Breast epithelium (tissue), 4 donors: ENCODE measurements around the gene GJD3. TPM values are rescaled to one million over a fixed set of nuclear protein-coding genes. Genes with fewer than 3 reads are reported as not detected.
"Not testable (repeated sequence)": the region's sequence is repeated elsewhere in the genome, so short reads cannot be mapped to it uniquely, and the experiment has no call there.

Experiments
- DNase-seq, 2 donors: peaks; one replicate each; pipeline ENCODE4 v3.0.0-alpha.2; 2019; ENCODE audit warnings: low spot score in 2 of 2
- H3K27ac ChIP-seq, 2 donors: fragments of 200-600 bp; sonication (generic) in 1 of 2; one replicate each; pipeline ENCODE4 v1.5.1; 2016 to 2019; ENCODE audit warnings: mild to moderate bottlenecking in 1 of 2
- H3K27me3 ChIP-seq, 2 donors: fragments of 200-600 bp; sonication (generic) in 1 of 2; one replicate each; pipeline versions ENCODE4 v1.5.1 to v1.6.0; 2017 to 2019; ENCODE audit warnings: control low read depth in 1 of 2, mild to moderate bottlenecking in 1 of 2
- H3K36me3 ChIP-seq: fragments of 200-600 bp; one replicate; pipeline ENCODE4 v1.5.1; 2019
- H3K4me1 ChIP-seq, 2 donors: fragments of 200-600 bp; sonication (generic); one replicate each; pipeline ENCODE4 v1.5.1; 2016 to 2019; ENCODE audit warnings: control low read depth in 1 of 2
- H3K4me3 ChIP-seq, 3 donors: fragments of 200-600 bp; sonication (generic); 1 replicate in 2 of 3; 2 replicates in 1 of 3; pipeline ENCODE4 v1.5.1; 2016 to 2019; ENCODE audit warnings: mild to moderate bottlenecking in 3 of 3, moderate library complexity in 2 of 3
- H3K9me3 ChIP-seq, 2 donors: fragments of 200-600 bp; sonication (generic) in 1 of 2; one replicate each; pipeline ENCODE4 v1.5.1; 2016 to 2019; ENCODE audit warnings: control low read depth in 1 of 2
- POLR2A ChIP-seq: fragments of 450-650 bp; IDR thresholded peaks from one replicate; pipeline ENCODE4 v1.6.1; 2016; ENCODE audit warnings: antibody characterized with exemption, mild to moderate bottlenecking, moderate library complexity
- POLR2AphosphoS5 ChIP-seq, 3 donors: sonication (generic); formaldehyde crosslinking; IDR thresholded peaks; one replicate each; pipeline ENCODE4 v1.6.1; 2017; ENCODE audit warnings: antibody characterized with exemption in 3 of 3
- intact Hi-C: fragments of 100-400 bp; cut with DNase I; formaldehyde crosslinking; loops from one replicate; pipeline ENCODE4 v1.15.1; 2023; ENCODE audit warnings: low total_unique reads
- total RNA-seq, 3 donors: library from RNA; depleted of rRNA; stranded (reverse); fragments of >200 nt; gene quantifications; one replicate each; pipeline ENCODE4 v1.1.0, GENCODE V29; 2016
- TF ChIP-seq, protein P1 (sequence below), 3 donors: fragments of 450-650 bp; IDR thresholded peaks; one replicate each; pipeline ENCODE4 v1.5.1; 2016 to 2017; ENCODE audit warnings: antibody characterized with exemption in 3 of 3, mild to moderate bottlenecking in 3 of 3, moderate library complexity in 3 of 3

GJD3 gene, protein sequence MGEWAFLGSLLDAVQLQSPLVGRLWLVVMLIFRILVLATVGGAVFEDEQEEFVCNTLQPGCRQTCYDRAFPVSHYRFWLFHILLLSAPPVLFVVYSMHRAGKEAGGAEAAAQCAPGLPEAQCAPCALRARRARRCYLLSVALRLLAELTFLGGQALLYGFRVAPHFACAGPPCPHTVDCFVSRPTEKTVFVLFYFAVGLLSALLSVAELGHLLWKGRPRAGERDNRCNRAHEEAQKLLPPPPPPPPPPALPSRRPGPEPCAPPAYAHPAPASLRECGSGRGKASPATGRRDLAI
- not detected for total RNA-seq

- Histone ChIP-seq H3K4me1 (peaks cover 0 to 7% of the 10 kb centered on the region in 2 donors), H3K27ac (no peak within 1 kb of the TSS), H3K27me3 (no peaks in the 10 kb centered on the region), H3K36me3 (no peaks in the 10 kb centered on the region), H3K9me3 (no peaks in the 10 kb centered on the region), H3K4me3 (peak within 1 kb of the TSS; percentile 52 to 88 (median 61))
- TF ChIP-seq POLR2AphosphoS5 (IDR thresholded peaks at IDR 0.05): no peak
- TF ChIP-seq, protein P1, sequence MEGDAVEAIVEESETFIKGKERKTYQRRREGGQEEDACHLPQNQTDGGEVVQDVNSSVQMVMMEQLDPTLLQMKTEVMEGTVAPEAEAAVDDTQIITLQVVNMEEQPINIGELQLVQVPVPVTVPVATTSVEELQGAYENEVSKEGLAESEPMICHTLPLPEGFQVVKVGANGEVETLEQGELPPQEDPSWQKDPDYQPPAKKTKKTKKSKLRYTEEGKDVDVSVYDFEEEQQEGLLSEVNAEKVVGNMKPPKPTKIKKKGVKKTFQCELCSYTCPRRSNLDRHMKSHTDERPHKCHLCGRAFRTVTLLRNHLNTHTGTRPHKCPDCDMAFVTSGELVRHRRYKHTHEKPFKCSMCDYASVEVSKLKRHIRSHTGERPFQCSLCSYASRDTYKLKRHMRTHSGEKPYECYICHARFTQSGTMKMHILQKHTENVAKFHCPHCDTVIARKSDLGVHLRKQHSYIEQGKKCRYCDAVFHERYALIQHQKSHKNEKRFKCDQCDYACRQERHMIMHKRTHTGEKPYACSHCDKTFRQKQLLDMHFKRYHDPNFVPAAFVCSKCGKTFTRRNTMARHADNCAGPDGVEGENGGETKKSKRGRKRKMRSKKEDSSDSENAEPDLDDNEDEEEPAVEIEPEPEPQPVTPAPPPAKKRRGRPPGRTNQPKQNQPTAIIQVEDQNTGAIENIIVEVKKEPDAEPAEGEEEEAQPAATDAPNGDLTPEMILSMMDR (IDR thresholded peaks at IDR 0.05): no peak
- no peak for TF ChIP-seq POLR2A
- no peak for DNase-seq
- intact Hi-C loops: no loop called here
Measured at GRCh38 chr17:40364121-40364861, at the start of gene GJD3. TSS of gene GJD3 (minus strand) at chr17:40364737. CDS start at chr17:40363815, 922 bp downstream.

GRCh38 chr17:40414312-40414711 is 49.8 kb upstream of the GJD3 start:
- DNase-seq, H3K27ac ChIP-seq, H3K27me3 ChIP-seq, intact Hi-C loops, H3K4me3 ChIP-seq, H3K9me3 ChIP-seq, H3K36me3 ChIP-seq, H3K4me1 ChIP-seq: not testable (repeated sequence)

DNA sequence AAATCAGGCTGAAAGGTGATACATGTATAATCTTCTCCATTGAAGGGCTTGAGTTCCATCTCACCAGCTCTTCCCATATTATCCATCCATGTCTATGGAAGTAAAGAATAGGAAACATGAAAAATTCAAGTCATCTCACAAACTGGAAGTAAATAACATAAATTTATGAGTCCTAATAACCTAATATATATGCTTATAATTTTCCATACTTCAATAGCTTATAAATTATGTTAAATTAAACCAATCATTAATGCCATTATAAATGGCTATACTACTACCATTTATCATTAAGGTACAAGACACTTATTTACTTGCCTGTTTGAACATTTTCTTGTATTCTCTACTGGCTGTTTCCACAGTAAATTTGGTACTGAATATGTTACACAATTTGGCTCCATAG is 48.3 kb upstream of the GJD3 start:
- H3K4me1 ChIP-seq: no peaks in the 10 kb centered on the region
- no peaks in the 10 kb centered on the region for H3K36me3 ChIP-seq
- no peak overlapping the region for H3K27ac ChIP-seq
- no peak for DNase-seq
- no peaks in the 10 kb centered on the region for H3K27me3 ChIP-seq
- intact Hi-C loops: no loop called here
- H3K9me3 ChIP-seq: no peaks in the 10 kb centered on the region
- no peak overlapping the region for H3K4me3 ChIP-seq
- TF ChIP-seq POLR2AphosphoS5 (IDR thresholded peaks at IDR 0.05): no peak
- TF ChIP-seq, protein P1 (IDR thresholded peaks at IDR 0.05): no peak

DNA sequence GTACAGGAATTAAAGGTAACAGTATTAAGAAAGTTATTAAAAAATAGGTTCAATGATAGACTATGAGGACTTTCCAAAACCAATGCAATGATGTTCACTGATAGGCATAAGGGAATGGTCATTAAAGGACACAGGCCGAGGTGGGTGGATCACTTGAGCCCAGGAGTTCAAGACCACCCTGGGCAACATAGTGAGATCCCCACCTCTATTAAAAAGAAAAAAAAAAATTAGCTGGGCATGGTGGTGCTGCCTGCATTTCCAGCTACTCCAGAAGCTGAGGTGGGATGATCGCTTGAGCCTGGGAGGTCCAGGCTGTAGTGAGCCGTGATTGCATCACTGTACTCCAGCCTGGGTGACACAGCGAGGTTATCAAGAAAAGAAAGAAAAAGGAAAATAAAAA is 47.3 kb upstream of the GJD3 start:
- no peaks in the 10 kb centered on the region for H3K36me3 ChIP-seq
- TF ChIP-seq POLR2AphosphoS5 (IDR thresholded peaks at IDR 0.05) (no peak), POLR2A (no peak)
- TF ChIP-seq, protein P1 (IDR thresholded peaks at IDR 0.05): no peak
- no peak overlapping the region for H3K4me3 ChIP-seq
- H3K4me1 ChIP-seq: no peaks in the 10 kb centered on the region
- H3K27me3 ChIP-seq: no peaks in the 10 kb centered on the region
- H3K9me3 ChIP-seq: no peaks in the 10 kb centered on the region
- intact Hi-C loops: no loop called here
- DNase-seq: no peak
- no peak overlapping the region for H3K27ac ChIP-seq

- TF ChIP-seq POLR2AphosphoS5 (IDR thresholded peaks at IDR 0.05) (no peak), POLR2A (no peak)
- TF ChIP-seq, protein P1 (IDR thresholded peaks at IDR 0.05): no peak
- DNase-seq: no peak
- H3K4me1 ChIP-seq: no peaks in the 10 kb centered on the region
- intact Hi-C loops: no loop called here
- no peak overlapping the region for H3K4me3 ChIP-seq
- H3K27me3 ChIP-seq: no peaks in the 10 kb centered on the region
- H3K36me3 ChIP-seq: no peaks in the 10 kb centered on the region
- H3K27ac ChIP-seq: no peak overlapping the region
- no peaks in the 10 kb centered on the region for H3K9me3 ChIP-seq
Measured at GRCh38 chr17:40410082-40410481, 45.5 kb upstream of the GJD3 start.

GRCh38 chr17:40409540-40409939 is 45.0 kb upstream of the GJD3 start:
- H3K9me3 ChIP-seq, H3K4me1 ChIP-seq, DNase-seq, H3K27ac ChIP-seq, H3K36me3 ChIP-seq, H3K4me3 ChIP-seq, intact Hi-C loops, H3K27me3 ChIP-seq: not testable (repeated sequence)
